ENCODE data around the gene FAM187B.

- TF ChIP-seq, protein P1, sequence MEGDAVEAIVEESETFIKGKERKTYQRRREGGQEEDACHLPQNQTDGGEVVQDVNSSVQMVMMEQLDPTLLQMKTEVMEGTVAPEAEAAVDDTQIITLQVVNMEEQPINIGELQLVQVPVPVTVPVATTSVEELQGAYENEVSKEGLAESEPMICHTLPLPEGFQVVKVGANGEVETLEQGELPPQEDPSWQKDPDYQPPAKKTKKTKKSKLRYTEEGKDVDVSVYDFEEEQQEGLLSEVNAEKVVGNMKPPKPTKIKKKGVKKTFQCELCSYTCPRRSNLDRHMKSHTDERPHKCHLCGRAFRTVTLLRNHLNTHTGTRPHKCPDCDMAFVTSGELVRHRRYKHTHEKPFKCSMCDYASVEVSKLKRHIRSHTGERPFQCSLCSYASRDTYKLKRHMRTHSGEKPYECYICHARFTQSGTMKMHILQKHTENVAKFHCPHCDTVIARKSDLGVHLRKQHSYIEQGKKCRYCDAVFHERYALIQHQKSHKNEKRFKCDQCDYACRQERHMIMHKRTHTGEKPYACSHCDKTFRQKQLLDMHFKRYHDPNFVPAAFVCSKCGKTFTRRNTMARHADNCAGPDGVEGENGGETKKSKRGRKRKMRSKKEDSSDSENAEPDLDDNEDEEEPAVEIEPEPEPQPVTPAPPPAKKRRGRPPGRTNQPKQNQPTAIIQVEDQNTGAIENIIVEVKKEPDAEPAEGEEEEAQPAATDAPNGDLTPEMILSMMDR (IDR thresholded peaks at IDR 0.05; ENCODE audit: low read depth, low read length, poor library complexity, severe bottlenecking): no peak
- no peak for TF ChIP-seq EZH2phosphoT487 (IDR thresholded peaks at IDR 0.05; ENCODE audit: borderline replicate concordance, low read length)
These were observed 33.7 kb upstream of the FAM187B start for GRCh38 chr19:35262101-35262761.
